ENCODE data around the gene GRIK5. TPM values are rescaled to one million over a fixed set of nuclear protein-coding genes. Genes with fewer than 3 reads are reported as not detected.
A peak's percentile ranks its signal among the peaks of the same experiment; 100 is the strongest.
"Not testable (repeated sequence)": the region's sequence is repeated elsewhere in the genome, so short reads cannot be mapped to it uniquely, and the experiment has no call there.

The GRIK5 gene
- total RNA-seq, 1 donor from 2014 or later: 0.09 TPM

- no peak for ATAC-seq (ENCODE audit: low read depth)
- peaks cover 43% of the 10 kb centered on the region for H3K4me1 Mint-ChIP-seq
- H3K27me3 Mint-ChIP-seq: no peaks in the 10 kb centered on the region
- H3K27ac Mint-ChIP-seq: peak overlapping the region; percentile 21
- H3K4me3 Mint-ChIP-seq: no peak overlapping the region
- intact Hi-C loops (cut with micrococcal nuclease): no loop called here
- TF ChIP-seq, protein P1, sequence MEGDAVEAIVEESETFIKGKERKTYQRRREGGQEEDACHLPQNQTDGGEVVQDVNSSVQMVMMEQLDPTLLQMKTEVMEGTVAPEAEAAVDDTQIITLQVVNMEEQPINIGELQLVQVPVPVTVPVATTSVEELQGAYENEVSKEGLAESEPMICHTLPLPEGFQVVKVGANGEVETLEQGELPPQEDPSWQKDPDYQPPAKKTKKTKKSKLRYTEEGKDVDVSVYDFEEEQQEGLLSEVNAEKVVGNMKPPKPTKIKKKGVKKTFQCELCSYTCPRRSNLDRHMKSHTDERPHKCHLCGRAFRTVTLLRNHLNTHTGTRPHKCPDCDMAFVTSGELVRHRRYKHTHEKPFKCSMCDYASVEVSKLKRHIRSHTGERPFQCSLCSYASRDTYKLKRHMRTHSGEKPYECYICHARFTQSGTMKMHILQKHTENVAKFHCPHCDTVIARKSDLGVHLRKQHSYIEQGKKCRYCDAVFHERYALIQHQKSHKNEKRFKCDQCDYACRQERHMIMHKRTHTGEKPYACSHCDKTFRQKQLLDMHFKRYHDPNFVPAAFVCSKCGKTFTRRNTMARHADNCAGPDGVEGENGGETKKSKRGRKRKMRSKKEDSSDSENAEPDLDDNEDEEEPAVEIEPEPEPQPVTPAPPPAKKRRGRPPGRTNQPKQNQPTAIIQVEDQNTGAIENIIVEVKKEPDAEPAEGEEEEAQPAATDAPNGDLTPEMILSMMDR (IDR thresholded peaks at IDR 0.05): no peak
- peaks cover 81% of the 10 kb centered on the region for H3K36me3 Mint-ChIP-seq (ENCODE audit: low read depth)
- H3K9me3 Mint-ChIP-seq: no peaks in the 10 kb centered on the region
- ChIA-PET CTCF (interaction anchor here (0.7 to 1.2 kb wide), 2 partner anchors 9 to 27 kb away, joined by 3 to 4 read pairs; no protein-coding TSS in a partner anchor), POLR2A (interaction anchor here (1.0 to 24.6 kb wide), 2 partner anchors 9 to 22 kb away, joined by 4 to 1230 read pairs; partner anchors contain the start of gene POU2F2)
- no peak for DNase-seq
Observed at GRCh38 chr19:42105368-42105767, 35.4 kb upstream of the GRIK5 start.

DNA sequence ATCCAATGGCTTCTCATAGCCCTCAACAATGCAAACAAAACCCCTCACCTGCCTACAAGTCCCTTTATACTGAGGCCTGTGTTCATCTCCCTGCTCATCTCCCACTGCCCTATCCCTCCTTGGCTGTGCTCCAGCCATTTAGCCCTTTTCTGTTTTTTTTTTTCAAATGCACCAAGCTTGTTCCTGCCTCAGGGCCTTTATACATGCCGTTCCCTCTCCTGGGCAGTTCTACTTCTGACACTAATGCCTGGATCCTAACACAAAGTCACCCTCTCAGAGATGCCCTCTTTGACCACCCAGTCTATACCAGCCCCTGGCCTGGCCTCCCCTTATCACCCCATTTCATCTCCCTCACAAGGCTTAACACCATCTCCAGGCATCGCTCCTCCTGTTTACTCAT is 32.9 kb upstream of the GRIK5 start:
- Mint-ChIP-seq H3K4me1 (peaks cover 22% of the 10 kb centered on the region), H3K36me3 (ENCODE audit: low read depth) (peaks cover 81% of the 10 kb centered on the region), H3K4me3 (no peak overlapping the region), H3K27ac (peak overlapping the region; percentile 15), H3K9me3 (no peaks in the 10 kb centered on the region), H3K27me3 (no peaks in the 10 kb centered on the region)
- no peak for DNase-seq
- ATAC-seq (ENCODE audit: low read depth): no peak
- CTCF ChIA-PET: interaction anchor here (0.7 to 1.5 kb wide), 3 partner anchors 27 to 299 kb away, joined by 3 to 4 read pairs (median 3); partner anchors contain the start of gene POU2F2
- TF ChIP-seq, protein P1 (IDR thresholded peaks at IDR 0.05): no peak
- intact Hi-C loops (cut with micrococcal nuclease): no loop called here
- POLR2A ChIA-PET: interaction anchor here (0.7 to 24.6 kb wide), 4 partner anchors 11 to 57 kb away, joined by 3 to 1230 read pairs (median 8); partner anchors contain the start of gene POU2F2

GRCh38 chr19:42100241-42100640 is 30.2 kb upstream of the GRIK5 start:
- ChIA-PET POLR2A (interaction anchor here (0.6 to 24.6 kb wide), 4 partner anchors 13 to 302 kb away, joined by 3 to 1230 read pairs (median 10); partner anchors contain the start of gene POU2F2), CTCF (interaction anchor here (1.0 kb wide), 1 partner anchor 8 kb away, joined by 3 read pairs; no protein-coding TSS in a partner anchor)
- H3K27ac Mint-ChIP-seq; intact Hi-C loops (cut with micrococcal nuclease); DNase-seq; H3K27me3 Mint-ChIP-seq; ATAC-seq (ENCODE audit: low read depth); H3K4me3 Mint-ChIP-seq; H3K9me3 Mint-ChIP-seq: not testable (repeated sequence)
- H3K4me1 Mint-ChIP-seq: peaks cover 15% of the 10 kb centered on the region
- peaks cover 79% of the 10 kb centered on the region for H3K36me3 Mint-ChIP-seq (ENCODE audit: low read depth)

DNA sequence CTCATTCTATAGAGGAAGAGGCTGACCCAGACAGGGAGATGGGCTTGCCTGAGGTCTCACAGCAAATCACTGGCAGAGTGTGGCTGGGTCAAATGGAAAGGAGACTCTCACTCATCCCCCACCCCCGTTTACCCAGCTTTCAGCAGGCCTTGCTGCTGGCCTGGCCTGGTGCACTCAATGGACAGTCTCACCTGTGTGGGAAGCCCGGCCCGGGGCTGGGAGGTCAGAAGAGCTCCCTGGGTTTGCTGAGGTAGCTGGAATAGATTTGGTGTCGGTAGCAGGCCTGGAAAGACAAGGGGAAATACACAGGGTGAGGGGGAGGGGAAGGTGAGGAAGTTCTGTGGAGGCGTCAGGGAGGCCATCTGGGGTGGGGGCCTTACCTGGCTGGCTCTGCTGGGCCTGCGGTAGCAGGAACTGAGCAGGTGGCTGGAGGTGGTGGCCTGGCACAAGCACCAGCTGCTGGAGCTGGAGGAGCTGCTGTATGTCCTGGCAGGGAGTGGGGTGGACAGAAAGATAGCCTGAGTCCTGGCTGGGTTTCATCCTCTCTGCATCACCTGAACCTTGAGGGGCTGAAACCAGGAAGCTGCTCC is 29.4 kb upstream of the GRIK5 start:
- CTCF ChIA-PET: interaction anchor here (1.0 kb wide), 1 partner anchor 9 kb away, joined by 3 read pairs; no protein-coding TSS in a partner anchor

DNA sequence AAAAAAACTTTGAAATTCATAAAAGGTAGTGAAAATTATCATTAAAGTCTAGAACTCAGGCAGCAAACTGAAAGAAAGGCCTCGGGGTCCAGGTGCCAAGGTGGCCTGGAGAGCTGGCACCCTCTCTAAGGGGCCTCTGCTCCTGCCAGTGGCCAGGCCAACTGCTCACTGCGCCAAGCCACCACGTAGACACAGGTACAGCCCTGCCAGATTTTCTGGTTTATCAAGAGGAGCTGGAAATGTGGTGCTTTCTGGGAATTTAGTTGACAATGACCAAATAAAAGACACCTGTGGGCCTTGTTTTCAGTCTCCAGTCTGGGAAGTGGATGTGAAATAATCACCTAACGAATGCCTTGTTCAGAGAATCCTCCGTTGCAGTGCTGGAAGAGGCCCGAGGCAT is 28.8 kb upstream of the GRIK5 start:
- TF ChIP-seq, protein P1 (IDR thresholded peaks at IDR 0.05): no peak
- no peaks in the 10 kb centered on the region for H3K9me3 Mint-ChIP-seq
- peaks cover 80% of the 10 kb centered on the region for H3K36me3 Mint-ChIP-seq (ENCODE audit: low read depth)
- no peak for DNase-seq
- ChIA-PET POLR2A (interaction anchor here (0.6 to 3.1 kb wide), 5 partner anchors 10 to 34 kb away, joined by 4 to 16 read pairs (median 4); no protein-coding TSS in a partner anchor), CTCF (no interaction called here)
- ATAC-seq (ENCODE audit: low read depth): no peak
- no peak overlapping the region for H3K4me3 Mint-ChIP-seq
- no peak overlapping the region for H3K27ac Mint-ChIP-seq
- H3K4me1 Mint-ChIP-seq: peaks cover 9% of the 10 kb centered on the region
- intact Hi-C loops (cut with micrococcal nuclease): loop anchor here (5.0 kb wide), 1 partner anchor 34 kb away; the partner anchor contains the start of gene POU2F2
- no peaks in the 10 kb centered on the region for H3K27me3 Mint-ChIP-seq

More for the DNA sequence above, 29.4 kb upstream of the GRIK5 start:
- Mint-ChIP-seq H3K27ac (peak overlapping the region; percentile 50), H3K4me1 (peaks cover 8% of the 10 kb centered on the region), H3K9me3 (no peaks in the 10 kb centered on the region), H3K36me3 (ENCODE audit: low read depth) (peaks cover 79% of the 10 kb centered on the region), H3K27me3 (no peaks in the 10 kb centered on the region), H3K4me3 (no peak overlapping the region)
- intact Hi-C loops (cut with micrococcal nuclease): loop anchor here (5.0 kb wide), 1 partner anchor 33 kb away; the partner anchor contains the start of gene POU2F2
- ATAC-seq (ENCODE audit: low read depth): no peak
- TF ChIP-seq, protein P1 (IDR thresholded peaks at IDR 0.05): no peak
- no peak for DNase-seq
- POLR2A ChIA-PET: interaction anchor here (0.6 to 3.1 kb wide), 6 partner anchors 9 to 33 kb away, joined by 3 to 16 read pairs (median 4); no protein-coding TSS in a partner anchor

Data from activated B cell treated with CpG ODN at 0.5 μM for 24 hours (primary cell).